ENCODE data around the gene RAP1A. TPM values are rescaled to one million over a fixed set of nuclear protein-coding genes. Genes with fewer than 3 reads are reported as not detected.

The RAP1A gene
- total RNA-seq, 1 experiment from 2014 or later, result 26.7 TPM

GRCh38 chr1:111628153-111628552 is 8.6 kb downstream of the RAP1A start:
- Histone ChIP-seq H3K27me3 (ENCODE audit: insufficient read depth, low read length) (no peaks in the 10 kb centered on the region), H3K79me2 (ENCODE audit: insufficient read depth, low read length) (peaks cover 10% of the 10 kb centered on the region; the same call in 1 of the 2 replicates), H4K5ac (ENCODE audit: insufficient read length, low read depth, low read length) (no peak overlapping the region), H3K23ac (ENCODE audit: insufficient read length, low read depth, low read length) (no peak overlapping the region), H4K91ac (ENCODE audit: insufficient read length, low read depth, low read length) (no peak overlapping the region), H2BK20ac (ENCODE audit: low read depth, low read length, poor library complexity, severe bottlenecking) (no peak overlapping the region), H3K9me3 (ENCODE audit: control insufficient read depth, low read depth, low read length) (no peaks in the 10 kb centered on the region), H3T11ph (ENCODE audit: low read length) (no peak overlapping the region), H2BK15ac (ENCODE audit: low read depth, low read length) (no peak overlapping the region), H4K8ac (replicated peaks; ENCODE audit: insufficient read length, low read depth, low read length) (no peak overlapping the region), H3K56ac (ENCODE audit: insufficient read length, low read depth, low read length) (no peak overlapping the region), H2BK12ac (ENCODE audit: insufficient read length, low read depth, low read length) (no peak overlapping the region), H4K20me1 (ENCODE audit: control insufficient read depth, insufficient read depth, insufficient read length) (no peaks in the 10 kb centered on the region), H2AK5ac (ENCODE audit: insufficient read length, low read length) (no peak overlapping the region), H3K9ac (ENCODE audit: extremely low read depth, insufficient read length, low read length) (no peak overlapping the region), H3K27ac (ENCODE audit: insufficient read length, low read depth, low read length) (no peak overlapping the region), H2BK120ac (ENCODE audit: low read depth, low read length, poor library complexity, severe bottlenecking) (no peak overlapping the region), H3K4ac (ENCODE audit: low read depth, low read length) (no peak overlapping the region), H2BK5ac (ENCODE audit: insufficient read length, low read length) (no peak overlapping the region), H3K18ac (ENCODE audit: insufficient read length, low read depth, low read length) (no peak overlapping the region), H3K23me2 (ENCODE audit: insufficient read length, low read depth, low read length, poor library complexity, severe bottlenecking) (no peaks in the 10 kb centered on the region), H3K79me1 (ENCODE audit: insufficient read depth, low read depth, low read length, poor library complexity, severe bottlenecking) (peaks cover 5% of the 10 kb centered on the region), H2AFZ (ENCODE audit: low read length) (no peak overlapping the region), H3K4me2 (ENCODE audit: insufficient read depth, insufficient read length, low read length) (no peak overlapping the region), H3K14ac (ENCODE audit: insufficient read depth, low read length) (no peak overlapping the region), H3K4me1 (ENCODE audit: insufficient read depth, low read length) (0 out of 2 replicates have a peak, but pooled peaks cover 2% of the 10 kb centered on the region)
- Mint-ChIP-seq H3K4me1 (peaks cover 9 to 10% of the 10 kb centered on the region in 2 experiments), H3K36me3 (ENCODE audit: insufficient read depth in 1 of 3, low read depth in 3 of 3) (no peaks in the 10 kb centered on the region; a peak in 1 of 7 replicates), H3K9me3 (no peaks in the 10 kb centered on the region), H3K27ac (peak overlapping the region; percentile 2 to 67 (median 49); a peak in 4 of 7 replicates), H3K4me3 (no peak overlapping the region; a peak in 2 of 5 replicates), H3K27me3 (ENCODE audit: low read depth) (no peaks in the 10 kb centered on the region)
- no peak for DNase-seq
- no CpG with 5 or more reads among the region's 2 CpGs for WGBS (ENCODE audit: extremely low coverage, insufficient read length, low lambda C conversion rate)
- TF ChIP-seq CTCF (conservative IDR thresholded peaks at IDR 0.05), result no peak
